ENCODE measurements around the gene PABPN1L. TPM values are rescaled to one million over a fixed set of nuclear protein-coding genes. Genes with fewer than 3 reads are reported as not detected.

PABPN1L gene
- total RNA-seq, 1 experiment from 2014 or later: not detected

DNA sequence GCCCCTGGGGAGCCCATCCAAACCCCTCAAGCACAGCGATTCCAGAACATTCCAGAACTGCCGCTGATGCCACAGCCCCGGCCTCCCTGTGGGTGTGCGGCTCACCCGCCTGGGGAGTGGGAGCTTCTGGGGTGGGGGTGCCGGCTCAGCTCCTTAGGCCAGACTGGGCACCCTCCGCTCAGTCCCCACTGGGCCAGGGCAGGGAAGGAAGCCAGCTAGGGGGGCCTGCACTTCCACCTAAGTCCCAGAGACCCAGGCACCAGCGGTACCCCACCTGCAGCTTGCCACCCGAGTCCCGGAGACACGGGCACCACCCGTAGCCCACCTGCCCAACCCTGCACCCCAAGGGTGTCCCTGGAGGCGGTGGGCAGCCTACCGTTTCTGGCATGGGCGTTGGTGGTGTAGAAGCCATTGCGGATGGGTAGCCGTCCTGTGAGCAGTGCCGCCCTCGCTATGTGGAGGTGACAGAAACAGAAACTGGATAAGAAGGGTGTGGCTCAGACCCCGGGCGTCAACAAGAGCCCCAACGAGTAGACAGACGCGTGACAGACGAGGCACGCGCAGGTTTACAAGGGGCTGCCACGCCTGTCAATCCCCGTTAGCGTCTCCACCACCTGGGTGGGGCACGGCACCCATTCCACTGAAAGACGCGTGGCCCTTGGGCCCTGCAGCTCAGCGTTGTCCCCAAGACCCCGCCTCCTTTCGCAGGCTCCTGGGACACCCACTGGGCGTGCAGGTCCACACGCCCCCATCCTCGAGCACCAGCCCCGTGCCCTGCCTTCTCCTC, 24.7 kb downstream of the PABPN1L start:
- no peak for DNase-seq (ENCODE audit: low read depth)
- in situ Hi-C loops (cut with HindIII; ENCODE audit: low pct_unique_long_range_greater_than_20kb, low sequenced_read_pairs): no loop called here

DNA sequence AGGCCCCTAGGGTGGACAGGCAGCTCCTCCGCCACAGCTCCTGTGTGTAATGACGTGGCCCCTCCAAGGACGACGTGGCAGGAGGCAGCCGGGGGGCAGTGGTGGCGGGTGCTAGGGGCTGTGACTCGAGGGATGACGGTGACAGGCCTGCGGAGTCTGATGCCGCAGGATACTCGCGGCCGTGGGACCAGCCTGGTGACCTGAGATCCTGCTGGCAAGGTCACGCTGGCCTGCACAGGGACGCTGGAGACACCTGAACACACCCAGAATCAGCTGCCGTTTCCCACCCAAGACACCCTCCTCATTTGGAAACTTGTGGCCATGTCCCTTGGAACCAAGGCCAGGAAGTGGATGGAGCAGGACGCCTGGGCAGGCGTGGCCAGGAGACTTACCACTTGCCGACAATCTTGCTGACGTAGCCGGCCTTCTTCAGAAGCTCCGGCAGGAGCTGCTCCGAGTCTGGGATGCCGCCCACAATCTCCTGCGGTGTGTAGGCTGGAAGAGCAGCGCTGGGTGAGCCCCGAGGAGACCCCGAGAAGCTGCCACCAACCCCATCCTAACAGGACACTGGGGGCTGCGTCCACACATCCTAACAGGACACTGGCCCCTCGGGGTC, 25.8 kb downstream of the PABPN1L start:
- no peak for DNase-seq (ENCODE audit: low read depth)
- in situ Hi-C loops (cut with HindIII; ENCODE audit: low pct_unique_long_range_greater_than_20kb, low sequenced_read_pairs): no loop called here

DNA sequence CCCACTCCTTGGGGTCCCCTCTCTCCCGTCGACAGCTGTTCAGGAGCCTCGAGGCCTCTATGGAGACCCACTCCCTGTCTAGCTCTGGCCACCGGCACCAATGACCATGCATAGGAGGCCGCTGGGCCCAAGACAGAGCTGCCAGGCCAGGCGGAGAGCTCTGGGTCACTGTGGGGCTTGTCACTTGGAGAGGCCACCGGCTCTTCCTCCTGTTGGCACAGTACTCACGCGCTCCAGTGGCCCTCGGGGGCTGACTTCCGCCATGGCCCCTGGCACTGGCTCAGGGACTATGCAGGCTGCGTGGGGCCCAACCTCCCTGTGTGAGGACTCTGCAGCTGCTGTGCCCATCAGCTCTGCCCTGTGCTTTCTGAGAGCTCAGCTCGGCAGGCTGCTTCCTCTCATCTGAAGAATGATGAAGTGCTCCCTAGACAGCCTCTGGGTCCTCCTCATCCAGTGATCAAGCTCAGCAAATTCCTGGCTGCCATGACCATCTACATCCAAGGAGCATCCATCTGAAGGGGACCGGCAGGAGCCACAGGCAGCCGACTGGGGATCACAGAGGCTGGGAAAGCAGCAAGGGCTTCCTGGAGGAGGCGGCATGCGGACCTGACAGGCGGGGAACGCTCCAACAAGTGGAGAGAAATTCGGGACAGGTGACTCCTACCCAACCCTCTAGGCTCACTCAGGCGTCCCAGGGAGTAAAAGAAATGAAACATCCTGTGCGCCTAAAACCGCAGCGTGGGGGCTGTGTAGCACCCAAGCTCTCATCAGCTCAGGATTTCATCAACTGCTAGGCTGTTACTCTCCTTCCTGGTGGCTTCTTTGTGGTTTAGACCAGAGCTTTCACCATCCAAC, 26.5 kb downstream of the PABPN1L start:
- in situ Hi-C loops (cut with HindIII; ENCODE audit: low pct_unique_long_range_greater_than_20kb, low sequenced_read_pairs): no loop called here

DNA sequence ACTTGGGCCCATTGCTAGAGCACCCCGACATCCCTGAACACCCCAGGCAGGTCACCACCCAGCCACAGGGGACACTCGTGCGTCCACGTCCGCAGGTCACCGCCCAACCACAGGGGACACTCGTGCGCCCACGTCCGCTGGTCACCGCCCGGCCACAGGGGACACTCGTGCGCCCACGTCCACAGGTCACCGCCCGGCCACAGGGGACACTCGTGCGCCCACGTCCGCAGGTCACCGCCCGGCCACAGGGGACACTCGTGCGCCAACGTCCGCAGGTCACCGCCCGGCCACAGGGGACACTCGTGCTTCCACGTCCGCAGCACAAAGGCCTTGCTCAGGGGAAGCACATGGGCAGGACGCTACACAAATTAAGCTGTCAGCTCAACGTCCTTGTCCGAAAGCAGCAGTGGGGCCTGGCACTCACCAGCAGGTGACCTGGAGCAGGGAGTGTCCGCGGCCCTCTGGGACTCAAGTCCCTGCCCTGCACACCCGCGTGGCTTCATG, 27.4 kb downstream of the PABPN1L start:
- no peak for DNase-seq (ENCODE audit: low read depth)
- in situ Hi-C loops (cut with HindIII; ENCODE audit: low pct_unique_long_range_greater_than_20kb, low sequenced_read_pairs): no loop called here

More for the DNA sequence above, 26.5 kb downstream of the PABPN1L start:
- DNase-seq (ENCODE audit: low read depth): no peak

DNA sequence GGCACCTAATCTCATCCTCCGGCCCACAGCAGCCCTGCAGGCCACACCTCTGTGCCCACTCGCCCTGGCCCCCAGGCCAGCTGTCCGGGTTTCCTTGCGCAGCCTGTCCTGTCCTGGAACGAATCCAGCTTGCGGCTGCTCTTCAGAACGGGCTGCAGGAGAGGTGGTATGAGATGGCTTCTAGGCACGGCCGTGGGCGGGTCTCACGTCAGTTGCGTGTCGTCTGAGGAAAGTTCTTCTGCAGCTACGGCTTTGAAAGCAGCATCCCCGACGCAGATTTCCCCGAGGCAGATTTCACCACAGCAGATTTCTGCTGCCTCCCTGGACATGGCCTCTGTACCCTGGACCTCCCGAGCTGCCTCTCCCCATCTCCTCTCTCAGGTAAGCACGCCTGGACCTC, 27.9 kb downstream of the PABPN1L start:
- no peak for DNase-seq (ENCODE audit: low read depth)
- in situ Hi-C loops (cut with HindIII; ENCODE audit: low pct_unique_long_range_greater_than_20kb, low sequenced_read_pairs): no loop called here

DNA sequence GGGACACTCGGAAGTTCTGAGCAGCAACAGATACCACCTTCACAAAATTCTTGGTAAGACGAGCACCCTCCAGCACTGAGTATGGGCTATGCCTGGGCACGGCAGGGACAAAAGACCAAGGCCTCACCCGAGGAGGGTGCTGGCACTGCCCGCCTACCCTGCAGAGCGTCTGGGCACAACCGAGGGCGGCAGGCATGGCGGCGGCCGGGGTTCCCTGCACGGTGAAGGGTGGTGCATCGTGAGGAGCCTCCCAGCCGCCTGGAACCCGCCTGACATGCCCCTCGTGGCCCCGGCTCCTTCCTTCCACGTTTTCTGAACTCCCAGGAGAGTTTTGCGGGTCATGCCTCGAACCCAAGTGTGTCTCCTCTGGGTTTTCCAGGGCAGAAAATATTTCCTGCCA, 28.7 kb downstream of the PABPN1L start:
- in situ Hi-C loops (cut with HindIII; ENCODE audit: low pct_unique_long_range_greater_than_20kb, low sequenced_read_pairs): no loop called here
- DNase-seq (ENCODE audit: low read depth): no peak

DNA sequence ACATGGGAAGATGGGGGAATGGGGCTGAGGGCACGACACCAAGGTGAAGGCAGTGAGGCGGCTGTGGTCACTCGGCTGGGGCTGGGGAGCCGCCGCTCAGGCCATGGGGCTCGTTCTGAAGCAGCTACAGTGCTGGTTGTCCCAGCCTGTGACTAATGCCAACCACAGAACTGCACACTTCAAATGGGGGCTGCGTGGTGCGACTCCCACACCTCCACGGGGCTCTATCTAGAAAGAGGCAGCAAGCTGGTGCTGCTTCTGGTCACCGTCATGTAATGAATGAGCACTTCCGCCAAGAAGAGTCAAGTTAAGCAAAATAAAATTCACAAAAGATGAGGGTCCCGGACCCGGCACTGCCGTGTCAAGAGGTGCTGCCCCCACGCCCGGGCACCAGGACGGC, 29.7 kb downstream of the PABPN1L start:
- in situ Hi-C loops (cut with HindIII; ENCODE audit: low pct_unique_long_range_greater_than_20kb, low sequenced_read_pairs): no loop called here
- no peak for DNase-seq (ENCODE audit: low read depth)

DNA sequence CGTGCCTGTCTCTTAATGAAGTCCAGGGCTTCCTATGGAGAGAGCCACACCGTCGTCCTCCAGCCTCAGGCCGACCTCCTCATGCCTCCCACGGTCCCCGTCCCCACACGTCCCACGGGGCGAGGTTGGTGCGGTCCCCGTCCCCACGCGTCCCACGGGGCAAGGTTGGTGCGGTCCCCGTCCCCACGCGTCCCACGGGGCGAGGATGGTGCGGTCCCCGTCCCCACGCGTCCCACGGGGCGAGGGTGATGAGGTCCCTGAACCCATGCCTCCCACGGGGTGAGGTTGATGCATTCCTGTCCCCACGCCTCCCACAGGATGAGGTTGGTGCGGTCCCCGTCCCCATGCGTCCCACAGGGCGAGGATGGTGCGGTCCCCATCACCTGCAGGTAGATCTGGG, 30.6 kb downstream of the PABPN1L start:
- in situ Hi-C loops (cut with HindIII; ENCODE audit: low pct_unique_long_range_greater_than_20kb, low sequenced_read_pairs): no loop called here
- DNase-seq (ENCODE audit: low read depth): no peak

DNA sequence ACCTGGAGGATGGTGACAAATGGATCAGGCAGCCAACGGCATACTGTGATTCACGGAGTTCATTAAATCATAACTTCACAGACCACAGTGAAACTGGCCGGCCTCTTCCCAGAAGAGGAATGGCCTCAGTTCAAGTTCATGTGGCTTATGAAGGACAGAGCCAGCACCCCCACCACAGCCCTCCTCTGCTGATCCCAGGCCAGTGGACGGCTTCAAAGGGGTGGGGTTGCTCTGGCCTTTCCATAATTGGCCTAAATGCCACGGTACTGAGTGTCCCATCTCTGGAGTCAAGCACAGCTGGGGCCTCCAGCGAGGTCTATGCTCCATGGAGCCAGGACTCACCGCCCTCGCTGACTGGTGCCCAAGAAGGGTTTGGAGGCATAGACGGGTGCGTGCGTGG, 31.1 kb downstream of the PABPN1L start:
- in situ Hi-C loops (cut with HindIII; ENCODE audit: low pct_unique_long_range_greater_than_20kb, low sequenced_read_pairs): no loop called here
- no peak for DNase-seq (ENCODE audit: low read depth)

DNA sequence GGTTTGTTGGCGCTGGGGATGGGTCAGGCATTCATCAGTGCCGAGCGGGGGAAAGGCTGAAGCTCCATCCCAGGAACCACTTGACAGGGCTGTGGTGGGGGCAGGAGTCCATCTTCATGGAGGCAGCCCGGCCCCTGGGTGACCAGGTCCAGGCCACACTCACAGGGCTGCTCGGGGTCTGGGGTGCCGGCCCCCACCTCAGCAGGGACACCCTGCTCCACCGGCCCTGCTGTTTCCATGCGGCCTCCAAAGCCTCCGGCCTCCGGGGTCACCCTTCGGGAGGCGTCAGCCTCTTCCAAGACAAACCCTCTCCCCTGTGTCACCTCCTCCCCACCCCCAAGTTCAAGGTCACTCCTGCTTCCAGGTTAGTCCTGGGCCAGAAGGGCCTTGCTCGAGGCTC, 31.8 kb downstream of the PABPN1L start:
- in situ Hi-C loops (cut with HindIII; ENCODE audit: low pct_unique_long_range_greater_than_20kb, low sequenced_read_pairs): no loop called here
- DNase-seq (ENCODE audit: low read depth): no peak

DNA sequence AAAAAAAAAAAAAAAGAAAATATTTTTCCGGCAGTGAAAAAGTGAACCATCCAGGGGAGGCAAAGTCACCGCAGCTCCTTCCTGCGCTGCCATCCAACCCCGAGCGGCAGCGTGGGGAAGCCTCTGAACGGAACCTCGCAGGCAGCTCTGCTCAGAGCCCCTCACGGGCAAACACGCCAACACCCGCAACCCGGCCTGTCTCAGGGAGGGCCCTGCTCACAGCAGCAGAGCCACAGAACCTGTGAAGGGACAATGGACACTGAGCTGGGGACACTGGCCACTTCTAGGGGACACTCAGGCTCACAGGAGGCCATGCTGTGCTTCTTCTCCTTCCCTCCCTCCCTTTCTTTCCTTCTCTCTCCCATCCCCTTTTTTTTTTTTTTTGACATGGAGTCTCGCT, 33.4 kb downstream of the PABPN1L start:
- in situ Hi-C loops (cut with HindIII; ENCODE audit: low pct_unique_long_range_greater_than_20kb, low sequenced_read_pairs): no loop called here
- no peak for DNase-seq (ENCODE audit: low read depth)

DNA sequence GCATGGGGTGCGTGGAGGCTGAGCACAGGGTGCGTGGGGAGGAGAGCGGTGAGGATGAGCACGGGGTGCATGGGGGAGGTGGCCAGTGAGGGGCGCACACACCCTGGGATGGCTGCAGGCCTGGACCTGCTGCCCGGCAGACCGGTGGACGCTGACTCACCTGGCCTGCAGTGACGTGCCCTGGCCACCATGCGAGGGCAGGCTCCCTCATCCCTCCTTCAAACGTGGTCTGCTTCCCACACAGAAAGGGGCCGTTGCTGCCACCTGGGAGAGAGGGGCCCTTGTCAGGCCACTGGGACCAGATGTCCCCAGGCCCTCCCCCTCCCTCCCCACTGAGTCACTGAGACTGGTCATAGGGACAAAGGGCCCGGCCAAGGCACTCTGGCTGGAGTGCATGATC, 34.6 kb downstream of the PABPN1L start:
- in situ Hi-C loops (cut with HindIII; ENCODE audit: low pct_unique_long_range_greater_than_20kb, low sequenced_read_pairs): no loop called here

DNA sequence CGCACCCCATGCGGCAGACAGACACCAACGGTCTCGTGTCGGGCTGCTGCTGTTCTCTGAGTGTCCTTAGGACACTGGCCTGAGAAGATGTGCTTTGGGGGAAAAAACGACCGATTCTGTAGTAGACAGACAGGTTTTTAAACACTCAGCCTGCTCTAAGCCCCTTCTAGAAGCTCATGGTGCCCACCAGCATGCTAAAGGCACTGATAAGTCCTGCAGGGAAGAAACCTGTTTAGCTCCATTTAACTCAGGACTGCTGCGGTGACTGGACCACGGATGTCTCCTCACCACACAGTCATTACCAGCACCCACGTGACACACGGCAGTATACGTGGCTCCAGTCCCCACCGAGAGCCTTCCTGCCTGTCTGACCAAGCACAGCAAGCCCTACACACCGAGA, 35.7 kb downstream of the PABPN1L start:
- no peak for DNase-seq (ENCODE audit: low read depth)
- in situ Hi-C loops (cut with HindIII; ENCODE audit: low pct_unique_long_range_greater_than_20kb, low sequenced_read_pairs): no loop called here

More for the DNA sequence above, 34.6 kb downstream of the PABPN1L start:
- DNase-seq (ENCODE audit: low read depth): peak; percentile 33

DNA sequence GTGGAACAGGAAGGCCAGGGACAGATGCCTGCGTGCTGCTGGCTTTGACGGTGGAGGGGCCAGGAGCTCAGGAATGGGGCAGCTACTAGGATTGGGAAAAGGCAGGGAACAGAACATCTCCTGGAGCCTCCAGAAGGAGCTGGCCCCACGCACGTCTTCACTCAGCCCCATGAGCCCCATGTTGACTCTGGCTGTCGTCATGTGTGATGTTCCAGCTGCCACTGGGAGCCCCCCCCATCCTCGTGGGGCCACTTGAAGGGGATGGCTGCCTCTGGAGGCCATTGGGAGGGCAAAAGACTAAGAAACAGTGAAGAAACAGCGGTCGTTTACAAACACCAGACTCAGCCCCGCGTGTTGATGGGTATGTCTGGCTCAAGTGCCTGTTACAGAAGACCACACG, 36.2 kb downstream of the PABPN1L start:
- no peak for DNase-seq (ENCODE audit: low read depth)
- in situ Hi-C loops (cut with HindIII; ENCODE audit: low pct_unique_long_range_greater_than_20kb, low sequenced_read_pairs): no loop called here

DNA sequence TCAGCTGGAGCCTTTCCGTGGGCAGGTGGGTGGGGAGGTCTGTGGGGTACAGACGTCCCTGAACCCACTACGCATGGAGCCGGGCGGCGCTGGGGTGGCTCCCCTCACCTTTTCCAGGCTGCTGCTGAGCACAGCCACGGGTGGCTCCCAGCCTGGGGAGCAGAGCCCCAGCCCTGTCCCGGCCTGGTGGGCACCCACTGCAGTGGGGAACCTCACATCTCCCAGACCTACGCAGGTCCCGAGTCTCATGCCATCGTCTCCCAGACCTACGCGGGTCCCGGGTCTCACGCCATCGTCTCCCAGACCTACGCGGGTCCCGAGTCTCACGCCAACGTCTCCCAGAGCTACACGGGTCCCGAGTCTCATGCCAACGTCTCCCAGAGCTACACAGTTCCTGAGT, 37.7 kb downstream of the PABPN1L start:
- in situ Hi-C loops (cut with HindIII; ENCODE audit: low pct_unique_long_range_greater_than_20kb, low sequenced_read_pairs): no loop called here
- DNase-seq (ENCODE audit: low read depth): no peak

DNA sequence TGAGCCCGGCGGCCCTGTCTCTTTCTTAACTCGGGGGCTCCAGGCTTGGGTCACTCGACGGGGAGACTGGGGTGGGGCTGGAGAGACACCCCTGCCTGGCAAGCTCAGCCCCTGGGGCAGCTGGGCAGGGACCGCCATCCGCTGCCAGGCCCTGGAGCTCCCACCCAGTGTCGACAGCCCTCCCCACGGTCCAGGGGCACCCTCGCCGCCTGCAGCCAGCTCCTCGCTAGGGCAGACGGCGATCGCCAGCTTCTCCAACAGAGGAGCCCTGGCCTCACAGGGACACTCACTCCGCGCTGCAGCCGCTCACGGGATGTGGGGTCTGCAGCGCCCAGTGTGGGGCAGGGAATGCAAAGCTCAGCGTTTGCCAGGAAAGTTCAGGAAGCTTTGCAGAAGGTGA, 38.7 kb downstream of the PABPN1L start:
- no peak for DNase-seq (ENCODE audit: low read depth)
- in situ Hi-C loops (cut with HindIII; ENCODE audit: low pct_unique_long_range_greater_than_20kb, low sequenced_read_pairs): no loop called here

DNA sequence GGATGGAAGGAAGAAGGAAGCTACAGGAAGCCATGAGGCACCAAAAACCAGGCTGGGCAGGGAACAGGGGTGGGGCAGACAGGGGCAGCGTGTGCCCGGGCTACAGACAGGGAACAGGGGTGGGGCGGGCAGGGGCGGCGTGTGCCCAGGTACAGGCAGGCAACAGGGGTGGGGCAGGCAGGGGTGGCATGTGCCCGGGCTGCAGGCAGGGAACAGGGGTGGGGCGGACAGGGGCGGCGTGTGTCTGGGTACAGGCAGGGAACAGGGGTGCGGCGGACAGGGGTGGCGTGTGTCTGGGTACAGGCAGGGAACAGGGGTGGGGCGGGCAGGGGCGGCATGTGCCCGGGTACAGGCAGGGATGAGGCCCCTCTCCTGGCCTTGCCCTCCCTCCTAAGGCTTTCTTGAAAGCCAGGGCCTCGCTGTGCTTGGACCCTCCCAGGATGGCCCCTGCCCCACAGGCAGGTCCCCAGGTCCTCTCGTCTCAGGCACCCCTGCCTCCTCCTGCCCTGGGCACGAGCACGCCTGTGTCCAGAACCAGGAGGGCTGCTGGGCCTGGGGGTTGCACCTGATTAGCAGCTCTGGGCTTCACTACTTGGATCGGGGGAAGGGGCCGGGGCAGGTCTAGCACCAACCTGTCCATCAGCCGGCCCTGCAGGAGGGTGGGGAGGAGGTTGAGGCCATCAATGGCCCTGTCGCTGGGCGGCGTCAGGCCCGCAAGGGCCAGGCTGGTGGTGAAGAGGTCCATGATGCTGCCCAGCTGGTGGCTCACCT, 40.2 kb downstream of the PABPN1L start:
- in situ Hi-C loops (cut with HindIII; ENCODE audit: low pct_unique_long_range_greater_than_20kb, low sequenced_read_pairs): no loop called here
- DNase-seq (ENCODE audit: low read depth): no peak

DNA sequence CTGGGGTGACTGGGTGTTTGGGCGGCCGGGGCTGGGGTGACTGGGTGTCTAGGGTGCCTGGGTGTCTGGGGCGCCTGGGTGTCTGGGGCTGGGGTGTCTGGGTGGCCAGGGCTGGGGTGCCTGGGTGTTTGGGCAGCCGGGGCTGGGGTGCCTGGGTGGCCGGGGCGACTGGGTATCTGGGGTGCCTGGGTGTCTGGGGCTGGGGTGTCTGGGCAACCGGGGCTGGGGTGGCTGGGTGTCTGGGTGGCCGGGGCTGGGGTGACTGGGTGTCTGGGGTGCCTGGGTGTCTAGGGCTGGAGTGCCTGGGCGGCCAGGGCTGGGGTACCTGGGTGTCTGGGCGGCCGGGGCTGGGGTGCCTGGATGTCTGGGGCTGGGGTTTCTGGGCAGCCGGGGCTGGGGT, 41.3 kb downstream of the PABPN1L start:
- in situ Hi-C loops (cut with HindIII; ENCODE audit: low pct_unique_long_range_greater_than_20kb, low sequenced_read_pairs): no loop called here
- no peak for DNase-seq (ENCODE audit: low read depth)

All from Caki2 (cell line).